ENCODE data around the gene SPATA16.

DNA sequence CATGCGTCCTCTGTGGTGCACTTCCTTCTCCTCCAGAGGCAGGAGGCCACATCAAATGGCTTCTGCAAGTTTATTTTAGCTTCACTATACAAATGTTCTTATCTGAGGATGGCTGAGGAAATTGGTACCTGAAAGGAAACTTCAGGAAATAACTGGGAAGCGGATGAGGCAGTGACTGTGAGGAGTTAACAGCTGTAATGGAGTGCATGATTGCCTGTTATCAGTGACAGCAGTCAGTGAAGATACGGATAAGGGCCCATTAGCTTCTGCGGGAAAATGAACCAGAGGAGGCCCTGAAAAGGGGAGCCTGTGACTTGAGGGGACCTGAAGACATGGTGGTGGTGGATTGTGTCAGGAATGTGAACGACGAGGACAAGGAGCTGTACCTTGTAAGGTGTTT is 51.8 kb downstream of the SPATA16 start:
- TF ChIP-seq ARNT (IDR thresholded peaks at IDR 0.05), result no peak
- no peak for TF ChIP-seq FOXM1 (IDR thresholded peaks at IDR 0.05; ENCODE audit: borderline replicate concordance)
- no peak for TF ChIP-seq FOXK2 (IDR thresholded peaks at IDR 0.05)
- no peak for TF ChIP-seq TARDBP (IDR thresholded peaks at IDR 0.05)
- TF ChIP-seq ZNF384 (IDR thresholded peaks at IDR 0.05), result no peak
- TF ChIP-seq FOXA1 (IDR thresholded peaks at IDR 0.05), result no peak
- no peak for TF ChIP-seq ELF4 (IDR thresholded peaks at IDR 0.05)
- no peak for TF ChIP-seq SUZ12 (IDR thresholded peaks at IDR 0.05)
- no peak for TF ChIP-seq LEF1 (IDR thresholded peaks at IDR 0.05; ENCODE audit: borderline replicate concordance)
- no peak for TF ChIP-seq L3MBTL2 (conservative IDR thresholded peaks at IDR 0.05)
- no peak for TF ChIP-seq SP1 (IDR thresholded peaks at IDR 0.05)
- TF ChIP-seq BHLHE40 (IDR thresholded peaks at IDR 0.05; ENCODE audit: borderline replicate concordance), result no peak
